Stimulated activated CD8-positive, alpha-beta memory T cell treated with anti-CD3 and anti-CD28 coated beads, Interleukin-15, amount 100 ng/mL, for 1 hour (primary cell): ENCODE results near the gene NEK11.

Source experiments
- DNase-seq: peaks from one replicate; pipeline ENCODE4 v3.0.0-alpha.2; 2020; ENCODE audit warnings: low read depth

The NEK11 gene, protein sequence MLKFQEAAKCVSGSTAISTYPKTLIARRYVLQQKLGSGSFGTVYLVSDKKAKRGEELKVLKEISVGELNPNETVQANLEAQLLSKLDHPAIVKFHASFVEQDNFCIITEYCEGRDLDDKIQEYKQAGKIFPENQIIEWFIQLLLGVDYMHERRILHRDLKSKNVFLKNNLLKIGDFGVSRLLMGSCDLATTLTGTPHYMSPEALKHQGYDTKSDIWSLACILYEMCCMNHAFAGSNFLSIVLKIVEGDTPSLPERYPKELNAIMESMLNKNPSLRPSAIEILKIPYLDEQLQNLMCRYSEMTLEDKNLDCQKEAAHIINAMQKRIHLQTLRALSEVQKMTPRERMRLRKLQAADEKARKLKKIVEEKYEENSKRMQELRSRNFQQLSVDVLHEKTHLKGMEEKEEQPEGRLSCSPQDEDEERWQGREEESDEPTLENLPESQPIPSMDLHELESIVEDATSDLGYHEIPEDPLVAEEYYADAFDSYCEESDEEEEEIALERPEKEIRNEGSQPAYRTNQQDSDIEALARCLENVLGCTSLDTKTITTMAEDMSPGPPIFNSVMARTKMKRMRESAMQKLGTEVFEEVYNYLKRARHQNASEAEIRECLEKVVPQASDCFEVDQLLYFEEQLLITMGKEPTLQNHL

GRCh38 chr3:131026321-131027151, at the start of gene NEK11, which contains the start of gene ASTE1:
TSS of gene NEK11 (plus strand) at chr3:131026877. CDS start at chr3:131029709, 2,832 bp downstream.
TSS of gene ASTE1 (minus strand) at chr3:131026825. CDS start at chr3:131025306, 1,519 bp downstream.
- peak; percentile 80 for DNase-seq

DNA sequence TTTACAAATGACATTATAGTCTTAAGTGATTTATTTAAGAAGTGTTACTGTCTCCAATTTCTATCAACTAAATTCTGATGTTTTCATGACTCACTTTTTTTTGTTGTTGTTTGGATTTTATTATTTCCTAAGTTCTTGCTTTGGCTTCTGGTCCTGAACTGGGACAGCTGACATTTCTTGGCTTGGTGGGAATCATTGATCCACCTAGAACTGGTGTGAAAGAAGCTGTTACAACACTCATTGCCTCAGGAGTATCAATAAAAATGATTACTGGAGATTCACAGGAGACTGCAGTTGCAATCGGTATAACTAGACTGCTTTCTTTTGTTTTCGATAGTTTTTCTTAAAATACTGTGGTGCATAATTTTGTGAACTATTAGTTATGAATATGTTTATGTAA, 47.6 kb upstream of the NEK11 start:
- DNase-seq, result no peak

DNA sequence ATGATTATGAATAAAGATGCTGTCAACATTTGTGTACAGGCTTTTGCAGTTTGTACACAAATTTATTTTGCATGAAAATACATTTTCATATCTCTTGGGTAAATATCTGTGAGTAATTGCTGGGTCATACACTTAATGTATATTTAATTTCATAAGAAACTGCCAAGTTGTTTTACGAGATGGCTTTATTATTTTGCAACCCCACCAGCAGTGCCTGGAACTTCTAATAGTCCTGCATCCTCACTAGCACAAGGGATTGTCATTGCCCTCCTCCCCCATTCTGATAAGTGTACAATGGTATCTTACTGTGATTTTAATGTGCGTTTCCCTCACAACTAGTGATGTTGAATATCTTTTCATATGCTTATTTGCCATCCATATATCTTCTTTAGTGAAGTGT, 45.2 kb upstream of the NEK11 start:
- DNase-seq, result no peak

DNA sequence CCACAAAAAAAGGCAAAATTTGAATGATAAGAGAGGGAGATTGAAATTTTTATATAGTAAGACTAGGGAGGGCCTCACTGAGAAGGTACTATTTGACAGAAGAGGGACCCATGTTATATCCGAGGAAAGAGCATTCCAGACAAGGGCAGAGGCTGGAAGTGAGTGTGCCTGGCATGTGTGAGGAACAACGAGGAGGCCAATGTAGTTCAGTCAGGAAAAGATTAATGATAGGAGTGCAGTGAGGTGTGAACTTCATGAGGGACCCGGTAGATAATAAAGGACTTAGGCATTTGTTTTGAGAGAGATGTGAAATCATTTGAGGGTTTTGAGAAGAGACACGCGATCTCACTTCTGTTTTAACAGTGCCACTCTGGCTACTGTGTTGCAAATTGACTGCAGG, 36.4 kb upstream of the NEK11 start:
- DNase-seq, result no peak

DNA sequence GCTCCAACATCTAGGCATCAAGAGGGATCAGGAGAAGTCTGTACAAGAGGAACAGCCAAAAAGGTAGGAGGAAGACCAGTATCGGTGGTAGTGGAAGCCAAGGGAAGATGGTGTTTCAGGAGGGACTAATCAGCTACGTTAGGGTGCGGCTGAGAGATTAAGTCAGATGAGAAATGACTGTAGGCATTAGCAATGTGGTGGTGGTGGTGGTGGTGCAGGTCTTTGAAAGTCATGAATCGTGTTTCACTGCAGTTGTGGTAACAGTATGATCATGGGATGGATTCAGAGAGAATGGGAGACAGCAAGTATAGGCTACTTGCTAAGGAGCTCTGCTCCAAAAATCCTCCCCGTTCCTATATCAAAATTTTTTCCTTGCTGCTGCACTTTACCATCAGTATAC, 35.6 kb upstream of the NEK11 start:
- DNase-seq, result no peak

- no peak for DNase-seq
Observed at GRCh38 chr3:130992344-130992743, 34.3 kb upstream of the NEK11 start.

DNA sequence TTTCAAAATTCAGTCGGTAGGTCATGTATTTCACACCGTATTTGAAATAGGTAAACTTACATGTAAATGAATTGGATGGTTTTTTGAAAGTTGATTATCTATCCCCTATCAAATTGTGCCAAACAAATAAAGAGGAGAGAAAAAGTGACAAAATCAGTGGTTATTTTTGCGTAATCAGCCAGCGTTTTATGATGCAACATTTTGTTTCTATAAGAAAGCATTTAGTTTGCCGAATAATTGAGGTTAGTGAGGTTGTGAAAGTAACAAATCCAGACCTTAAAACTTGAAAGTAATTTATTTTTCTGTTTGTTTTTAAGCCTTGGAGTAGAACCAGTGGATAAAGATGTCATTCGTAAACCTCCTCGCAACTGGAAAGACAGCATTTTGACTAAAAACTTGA, 29.4 kb upstream of the NEK11 start:
- no peak for DNase-seq

DNA sequence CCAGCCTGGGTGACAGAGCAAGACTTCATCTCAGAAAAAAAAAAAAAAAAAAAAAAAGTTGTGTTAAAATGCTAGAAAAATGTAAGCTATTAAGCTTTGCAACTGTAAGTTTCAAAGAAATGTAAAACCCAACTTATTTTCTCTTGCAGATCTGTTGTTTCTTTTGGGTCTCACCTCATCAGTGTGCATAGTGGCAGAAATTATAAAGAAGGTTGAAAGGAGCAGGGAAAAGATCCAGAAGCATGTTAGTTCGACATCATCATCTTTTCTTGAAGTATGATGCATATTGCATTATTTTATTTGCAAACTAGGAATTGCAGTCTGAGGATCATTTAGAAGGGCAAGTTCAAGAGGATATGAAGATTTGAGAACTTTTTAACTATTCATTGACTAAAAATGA, 25.6 kb upstream of the NEK11 start:
- no peak for DNase-seq

- no peak for DNase-seq
Observed at GRCh38 chr3:131004603-131005002, 22.1 kb upstream of the NEK11 start.

DNA sequence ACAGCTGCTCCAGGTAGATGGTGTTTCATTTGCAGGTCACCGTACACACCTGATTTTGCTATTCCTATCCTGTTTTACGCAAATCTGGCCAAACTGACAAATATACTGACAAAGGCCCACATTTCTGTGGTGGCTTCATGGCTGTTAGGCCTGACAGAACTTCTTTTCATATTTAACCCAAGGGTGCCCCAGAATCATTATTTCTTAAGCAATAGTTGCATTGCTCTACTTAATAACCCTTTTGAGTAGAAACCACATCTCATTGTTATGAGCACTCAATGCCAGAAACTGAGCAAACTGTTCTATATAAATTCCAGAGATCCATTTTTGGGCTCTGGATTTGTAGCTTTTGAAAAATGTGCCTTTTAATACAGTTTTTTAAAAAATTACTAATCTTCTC, 19.4 kb upstream of the NEK11 start:
- DNase-seq, result no peak

- no peak for DNase-seq
Observed at GRCh38 chr3:131007782-131008181, 18.9 kb upstream of the NEK11 start.

GRCh38 chr3:131008326-131008725, 18.4 kb upstream of the NEK11 start:
- no peak for DNase-seq

- no peak for DNase-seq
Observed at GRCh38 chr3:131009698-131010097, 17.0 kb upstream of the NEK11 start.

DNA sequence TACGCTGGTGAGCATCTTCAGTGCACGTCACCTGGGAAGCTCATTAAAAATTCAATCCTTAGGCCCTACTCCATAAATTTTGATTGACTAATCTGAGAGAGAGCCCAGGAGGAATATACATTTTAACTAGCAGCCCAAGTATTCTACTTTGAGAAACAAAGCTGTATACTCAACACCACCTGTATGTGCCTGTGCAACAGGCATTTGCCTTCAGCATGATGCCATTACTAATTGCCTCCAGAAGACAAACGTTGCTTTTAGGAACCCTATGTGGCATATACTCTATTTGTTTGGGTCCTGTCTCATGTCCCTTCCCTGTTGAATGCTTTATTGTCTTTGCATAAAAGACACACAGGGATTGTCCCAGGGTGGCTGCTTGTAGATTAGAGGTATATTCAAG, 7.7 kb upstream of the NEK11 start:
- DNase-seq, result no peak

DNA sequence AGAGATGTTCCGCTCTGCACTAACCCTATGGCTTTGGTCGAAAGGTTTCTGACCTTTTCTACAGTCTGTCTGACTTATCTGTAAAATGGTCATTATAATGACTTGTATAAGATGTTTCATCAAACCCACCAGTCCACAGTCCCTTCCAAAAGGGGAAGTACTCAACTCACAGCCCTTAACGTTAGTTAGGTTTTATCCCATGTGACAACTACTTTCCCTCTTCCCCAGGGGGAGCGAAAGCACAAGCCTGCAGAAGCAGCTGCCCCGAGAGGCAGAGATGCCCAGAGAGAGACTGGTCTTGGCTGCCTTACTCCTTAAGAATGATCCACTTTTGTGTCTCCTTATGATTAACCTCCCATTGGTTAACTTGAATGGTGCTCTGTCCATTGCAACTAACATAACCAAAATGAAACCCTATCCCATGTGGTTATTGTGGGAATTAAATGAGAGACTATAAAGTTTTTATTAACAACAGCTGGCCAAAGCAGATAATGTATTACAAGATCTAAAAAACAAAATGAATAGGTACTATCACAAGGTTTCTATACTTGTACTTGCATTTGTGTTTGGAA, 6.5 kb upstream of the NEK11 start:
- DNase-seq, result no peak

DNA sequence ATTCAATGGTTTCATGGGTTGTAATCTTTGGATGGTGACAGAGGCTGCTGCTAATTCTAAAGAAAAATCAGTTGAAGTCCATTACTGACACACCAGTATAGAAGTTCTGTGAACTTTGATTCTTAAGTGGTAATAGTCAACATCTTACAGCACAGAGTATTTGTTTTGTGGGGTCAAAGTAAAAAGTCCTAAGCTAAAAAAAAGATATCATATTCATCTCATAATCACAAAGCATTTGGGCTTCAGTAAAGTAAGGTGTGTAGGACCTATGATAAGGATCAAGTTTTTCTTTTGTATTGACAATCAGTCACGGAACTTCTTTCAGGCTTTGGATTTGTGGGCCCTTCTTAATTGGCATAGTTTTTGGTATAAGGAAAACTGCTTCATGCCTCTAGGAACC, 1.1 kb upstream of the NEK11 start:
- no peak for DNase-seq

DNA sequence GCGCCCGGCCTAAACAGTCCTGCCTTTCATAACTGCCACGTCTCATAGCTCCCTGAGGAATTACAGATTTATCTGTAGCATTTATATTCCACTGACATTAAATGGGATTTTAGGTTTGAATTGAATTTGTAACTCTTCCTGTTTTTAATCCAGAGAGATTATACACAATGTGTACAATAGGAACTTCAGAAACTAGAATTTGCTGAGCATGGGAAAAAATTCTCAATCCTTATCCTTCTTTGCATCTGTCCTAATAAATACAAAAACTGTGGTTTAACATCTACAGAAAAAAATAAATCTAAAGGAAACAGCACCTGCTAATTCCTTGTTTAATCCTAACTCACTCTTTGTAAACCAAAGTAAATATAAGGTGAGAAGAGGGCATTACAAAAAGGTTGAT, 2.2 kb downstream of the NEK11 start:
- no peak for DNase-seq

DNA sequence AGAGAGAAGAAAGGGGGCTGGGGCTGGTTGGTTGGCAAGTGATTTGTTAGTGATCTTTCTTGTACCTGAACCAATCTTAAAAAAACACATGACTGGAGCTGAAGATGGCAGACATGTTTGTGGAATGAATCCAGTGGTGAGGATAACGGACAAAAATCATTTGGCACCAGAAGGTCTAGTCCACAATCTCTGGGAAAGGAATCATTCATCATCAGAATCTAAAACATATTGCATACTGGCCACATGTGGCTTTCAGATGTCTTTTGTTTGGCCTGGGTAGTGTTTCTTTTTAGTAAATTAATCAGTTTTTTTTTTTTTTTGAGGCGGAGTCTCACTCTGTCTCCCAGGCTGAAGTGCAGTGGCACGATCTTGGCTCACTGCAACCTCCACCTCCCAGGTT, 5.0 kb downstream of the NEK11 start:
- DNase-seq, result no peak

GRCh38 chr3:131033480-131034080, 6.9 kb downstream of the NEK11 start:
- DNase-seq, result no peak

- no peak for DNase-seq
Observed at GRCh38 chr3:131036200-131036816, 9.6 kb downstream of the NEK11 start.

DNA sequence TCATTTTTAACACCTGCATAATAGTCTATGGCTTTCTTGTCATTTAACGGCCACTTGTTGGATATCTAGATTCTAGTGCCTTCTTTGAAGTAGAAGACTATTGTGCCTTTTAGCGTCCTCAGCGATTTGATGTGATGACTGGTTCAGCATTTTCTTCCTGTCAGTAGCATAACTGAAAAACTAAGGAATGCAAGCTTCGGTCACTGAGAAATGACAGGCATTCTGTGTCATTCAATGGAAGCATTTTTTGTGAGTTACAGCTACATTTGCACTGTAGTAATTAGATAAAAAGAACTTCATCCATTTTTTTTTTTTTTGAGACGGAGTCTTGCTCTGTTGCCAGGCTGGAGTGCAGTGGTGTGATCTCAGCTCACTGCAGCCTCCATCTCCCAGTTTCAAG, 10.3 kb downstream of the NEK11 start:
- DNase-seq, result no peak

DNA sequence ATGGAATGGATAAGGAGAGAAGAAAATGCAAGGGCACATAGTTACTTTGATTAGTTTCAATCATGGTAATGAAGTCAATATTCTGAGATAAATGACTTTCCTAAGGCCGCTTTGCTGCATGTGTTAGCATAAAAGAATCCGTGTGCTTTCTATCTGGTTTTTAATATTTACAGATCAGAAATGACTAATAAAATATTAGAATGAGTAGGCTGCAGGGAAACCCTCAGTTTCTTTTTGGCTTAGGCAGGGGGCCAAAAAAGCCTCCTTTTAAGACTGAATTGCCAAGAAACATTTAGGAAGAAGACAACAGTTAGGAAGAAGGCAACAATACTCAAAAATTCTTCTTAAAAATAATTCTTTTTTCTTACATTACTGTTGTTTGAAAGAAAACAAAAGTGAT, 11.6 kb downstream of the NEK11 start:
- no peak for DNase-seq
